ENCODE measurements around the gene DPP10.

- TF ChIP-seq CTCF (conservative IDR thresholded peaks at IDR 0.05; ENCODE audit: low read length) (no peak), EZH2phosphoT487 (IDR thresholded peaks at IDR 0.05; ENCODE audit: borderline replicate concordance) (no peak)
Observed at GRCh38 chr2:115314119-115314518, 871.7 kb downstream of the DPP10 start.
